ENCODE data around the gene ZFP36L1. TPM values are rescaled to one million over a fixed set of nuclear protein-coding genes. Genes with fewer than 3 reads are reported as not detected.

Gene ZFP36L1
- total and polyA plus RNA-seq, 2 of the 13 experiments (the other 11 are each of a cell fraction or from before 2014, with no cell fraction given), result 7.4 to 10.2 TPM

- TF ChIP-seq ATF6 (CRISPR knock-in tag; conservative IDR thresholded peaks at IDR 0.05), result no peak
- no peak for TF ChIP-seq ZNF570 (CRISPR knock-in tag; IDR thresholded peaks at IDR 0.05; ENCODE audit: borderline replicate concordance)
- no peak for TF ChIP-seq SCMH1 (CRISPR knock-in tag; IDR thresholded peaks at IDR 0.05; ENCODE audit: borderline replicate concordance)
- no peak for TF ChIP-seq ZNF576 (CRISPR knock-in tag; IDR thresholded peaks at IDR 0.05)
- TF ChIP-seq IRF9 (CRISPR knock-in tag; IDR thresholded peaks at IDR 0.05; ENCODE audit: borderline replicate concordance), result no peak
- no peak for TF ChIP-seq TCF12 (IDR thresholded peaks at IDR 0.05)
- no peak for TF ChIP-seq TCF12 (CRISPR knock-in tag; IDR thresholded peaks at IDR 0.05)
- TF ChIP-seq ETV5 (CRISPR knock-in tag; IDR thresholded peaks at IDR 0.05; ENCODE audit: borderline replicate concordance), result peak; percentile 81
- TF ChIP-seq ZNF33A (CRISPR knock-in tag; IDR thresholded peaks at IDR 0.05; ENCODE audit: borderline replicate concordance), result no peak
- TF ChIP-seq MEIS2 (CRISPR knock-in tag; IDR thresholded peaks at IDR 0.05), result no peak; the same call in 1 of the 2 replicates
- TF ChIP-seq TBX2 (CRISPR knock-in tag; IDR thresholded peaks at IDR 0.05; ENCODE audit: borderline replicate concordance), result no peak; the same call in 1 of the 2 replicates
- no peak; the same call in 1 of the 2 replicates for TF ChIP-seq POLR2G (IDR thresholded peaks at IDR 0.05; ENCODE audit: low read depth, low read length)
- TF ChIP-seq TARDBP (CRISPR knock-in tag; IDR thresholded peaks at IDR 0.05), result peak; percentile 57; the same call in 1 of the 2 replicates
- no peak for TF ChIP-seq FLYWCH1 (CRISPR knock-in tag; IDR thresholded peaks at IDR 0.05)
- peak; percentile 77 for TF ChIP-seq GATAD2A (CRISPR knock-in tag; IDR thresholded peaks at IDR 0.05)
- TF ChIP-seq HCFC1 (IDR thresholded peaks at IDR 0.05; ENCODE audit: low read depth, low read length), result no peak
- TF ChIP-seq BHLHE40 (IDR thresholded peaks at IDR 0.05; ENCODE audit: low read length), result no peak
- no peak for TF ChIP-seq SOX13 (IDR thresholded peaks at IDR 0.05)
- peak in 1 of 2 experiments; percentile 19; a peak in 1 of 4 replicates for TF ChIP-seq SOX13 (CRISPR knock-in tag; conservative IDR thresholded peaks at IDR 0.05 in 1 of 2, IDR thresholded peaks at IDR 0.05 in 1 of 2)
- no peak for TF ChIP-seq ZNF484 (CRISPR knock-in tag; IDR thresholded peaks at IDR 0.05; ENCODE audit: borderline replicate concordance, low read depth)
- no peak for TF ChIP-seq FOXA1 (IDR thresholded peaks at IDR 0.05)
- no peak; the same call in 1 of the 2 replicates for TF ChIP-seq FOXA1 (CRISPR knock-in tag; IDR thresholded peaks at IDR 0.05)
- no peak for TF ChIP-seq ZFAT (CRISPR knock-in tag; conservative IDR thresholded peaks at IDR 0.05)
- no peak for TF ChIP-seq ZHX1 (CRISPR knock-in tag; IDR thresholded peaks at IDR 0.05; ENCODE audit: low read depth)
- no peak for TF ChIP-seq SP4 (CRISPR knock-in tag; IDR thresholded peaks at IDR 0.05)
Measured at GRCh38 chr14:68814539-68815297, 21.9 kb upstream of the ZFP36L1 start (continued).

Measured in HepG2 (cell line).